Measurements from ENCODE around the gene RNF13. TPM values are rescaled to one million over a fixed set of nuclear protein-coding genes. Genes with fewer than 3 reads are reported as not detected.
"Not testable (repeated sequence)": the region's sequence is repeated elsewhere in the genome, so short reads cannot be mapped to it uniquely, and the experiment has no call there.

Gene RNF13
- total RNA-seq, 1 experiment from 2014 or later: 28.9 TPM

DNA sequence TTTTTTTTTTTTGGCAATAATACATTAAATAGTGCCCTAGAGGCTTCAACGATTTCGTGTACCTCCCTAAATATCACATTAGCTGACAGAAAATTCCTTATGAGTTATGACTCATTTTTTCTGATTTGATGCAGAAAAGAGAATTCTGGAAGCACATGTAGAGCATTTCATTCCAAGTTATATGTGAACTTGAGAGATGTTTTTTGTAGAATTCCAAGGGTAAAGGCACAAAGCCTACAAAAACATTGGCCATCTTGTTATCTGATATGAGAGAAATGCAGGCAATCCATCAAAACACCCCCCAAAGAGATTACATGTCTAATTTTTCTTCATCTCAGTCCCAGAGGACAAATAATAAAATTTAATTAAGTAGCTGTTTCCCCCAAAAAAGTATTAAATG, 164.4 kb downstream of the RNF13 start:
- ATAC-seq (no peak), DNase-seq (ENCODE audit: low spot score) (no peak)
- Mint-ChIP-seq H3K27me3 (ENCODE audit: low read depth) (no peaks in the 10 kb centered on the region), H3K27ac (no peak overlapping the region), H3K36me3 (no peaks in the 10 kb centered on the region), H3K9me3 (no peaks in the 10 kb centered on the region), H3K4me1 (peaks cover 18% of the 10 kb centered on the region), H3K4me3 (no peak overlapping the region)
- TF ChIP-seq, protein P1, sequence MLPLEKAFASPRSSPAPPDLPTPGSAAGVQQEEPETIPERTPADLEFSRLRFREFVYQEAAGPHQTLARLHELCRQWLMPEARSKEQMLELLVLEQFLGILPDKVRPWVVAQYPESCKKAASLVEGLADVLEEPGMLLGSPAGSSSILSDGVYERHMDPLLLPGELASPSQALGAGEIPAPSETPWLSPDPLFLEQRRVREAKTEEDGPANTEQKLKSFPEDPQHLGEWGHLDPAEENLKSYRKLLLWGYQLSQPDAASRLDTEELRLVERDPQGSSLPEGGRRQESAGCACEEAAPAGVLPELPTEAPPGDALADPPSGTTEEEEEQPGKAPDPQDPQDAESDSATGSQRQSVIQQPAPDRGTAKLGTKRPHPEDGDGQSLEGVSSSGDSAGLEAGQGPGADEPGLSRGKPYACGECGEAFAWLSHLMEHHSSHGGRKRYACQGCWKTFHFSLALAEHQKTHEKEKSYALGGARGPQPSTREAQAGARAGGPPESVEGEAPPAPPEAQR (CRISPR knock-in tag; IDR thresholded peaks at IDR 0.05): no peak
- TF ChIP-seq GTF2I (CRISPR knock-in tag; conservative IDR thresholded peaks at IDR 0.05) (no peak), OVOL2 (CRISPR knock-in tag; IDR thresholded peaks at IDR 0.05; ENCODE audit: borderline replicate concordance) (no peak), IRF2 (CRISPR knock-in tag; IDR thresholded peaks at IDR 0.05; ENCODE audit: borderline replicate concordance, low read depth) (no peak), NR3C1 (CRISPR knock-in tag; conservative IDR thresholded peaks at IDR 0.05; ENCODE audit: low read depth) (no peak), ZNF232 (CRISPR knock-in tag; IDR thresholded peaks at IDR 0.05) (no peak), ZNF423 (CRISPR knock-in tag; IDR thresholded peaks at IDR 0.05) (no peak), E2F4 (CRISPR knock-in tag; IDR thresholded peaks at IDR 0.05; ENCODE audit: borderline replicate concordance, low read depth) (no peak), ZNF671 (CRISPR knock-in tag; IDR thresholded peaks at IDR 0.05) (no peak), ARID4B (CRISPR knock-in tag; IDR thresholded peaks at IDR 0.05; ENCODE audit: borderline replicate concordance) (no peak)
- TF ChIP-seq, protein P2, sequence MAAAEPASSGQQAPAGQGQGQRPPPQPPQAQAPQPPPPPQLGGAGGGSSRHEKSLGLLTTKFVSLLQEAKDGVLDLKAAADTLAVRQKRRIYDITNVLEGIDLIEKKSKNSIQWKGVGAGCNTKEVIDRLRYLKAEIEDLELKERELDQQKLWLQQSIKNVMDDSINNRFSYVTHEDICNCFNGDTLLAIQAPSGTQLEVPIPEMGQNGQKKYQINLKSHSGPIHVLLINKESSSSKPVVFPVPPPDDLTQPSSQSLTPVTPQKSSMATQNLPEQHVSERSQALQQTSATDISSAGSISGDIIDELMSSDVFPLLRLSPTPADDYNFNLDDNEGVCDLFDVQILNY (CRISPR knock-in tag; IDR thresholded peaks at IDR 0.05): no peak
- TF ChIP-seq, protein P3, sequence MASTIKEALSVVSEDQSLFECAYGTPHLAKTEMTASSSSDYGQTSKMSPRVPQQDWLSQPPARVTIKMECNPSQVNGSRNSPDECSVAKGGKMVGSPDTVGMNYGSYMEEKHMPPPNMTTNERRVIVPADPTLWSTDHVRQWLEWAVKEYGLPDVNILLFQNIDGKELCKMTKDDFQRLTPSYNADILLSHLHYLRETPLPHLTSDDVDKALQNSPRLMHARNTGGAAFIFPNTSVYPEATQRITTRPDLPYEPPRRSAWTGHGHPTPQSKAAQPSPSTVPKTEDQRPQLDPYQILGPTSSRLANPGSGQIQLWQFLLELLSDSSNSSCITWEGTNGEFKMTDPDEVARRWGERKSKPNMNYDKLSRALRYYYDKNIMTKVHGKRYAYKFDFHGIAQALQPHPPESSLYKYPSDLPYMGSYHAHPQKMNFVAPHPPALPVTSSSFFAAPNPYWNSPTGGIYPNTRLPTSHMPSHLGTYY (CRISPR knock-in tag; IDR thresholded peaks at IDR 0.05): no peak
- ChIA-PET POLR2A (no interaction called here), CTCF (interaction anchor here (1.3 to 1.4 kb wide), 3 partner anchors 16 to 224 kb away, joined by 3 to 4 read pairs (median 4); no protein-coding TSS in a partner anchor)

- ATAC-seq: peak; percentile 98
- POLR2A ChIA-PET; CTCF ChIA-PET; H3K9me3 Mint-ChIP-seq; DNase-seq (ENCODE audit: low spot score); H3K27me3 Mint-ChIP-seq (ENCODE audit: low read depth); H3K36me3 Mint-ChIP-seq; H3K4me1 Mint-ChIP-seq; H3K4me3 Mint-ChIP-seq; H3K27ac Mint-ChIP-seq: not testable (repeated sequence)
Observed at GRCh38 chr3:149981979-149982378, 169.0 kb downstream of the RNF13 start.

DNA sequence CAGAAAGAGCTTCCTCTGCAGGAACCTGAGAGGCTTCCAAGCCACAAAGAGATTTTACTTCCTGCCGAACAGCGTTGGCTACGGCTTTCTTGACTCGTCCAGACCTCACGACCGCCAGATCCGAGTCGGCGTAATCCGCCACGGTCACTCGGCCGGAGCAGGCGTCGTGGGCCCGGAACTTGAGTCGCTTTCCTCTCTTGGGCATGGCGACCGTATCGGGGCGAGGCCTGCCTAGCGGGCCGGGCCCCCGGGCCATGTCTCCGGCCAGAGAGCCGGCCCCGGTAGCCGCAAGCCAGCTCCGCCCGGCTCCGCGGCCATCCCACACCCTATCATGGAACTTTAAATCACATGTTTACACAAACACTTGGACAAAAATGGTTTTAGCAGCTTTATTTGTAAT, 170.0 kb downstream of the RNF13 start:
- CTCF ChIA-PET: interaction anchor here (1.0 kb wide), 1 partner anchor 201 kb away, joined by 3 read pairs; no protein-coding TSS in a partner anchor
- DNase-seq (ENCODE audit: low spot score); H3K27ac Mint-ChIP-seq; H3K27me3 Mint-ChIP-seq (ENCODE audit: low read depth); H3K9me3 Mint-ChIP-seq; POLR2A ChIA-PET; H3K4me3 Mint-ChIP-seq; H3K4me1 Mint-ChIP-seq; ATAC-seq; H3K36me3 Mint-ChIP-seq: not testable (repeated sequence)

All from WTC11 (cell line).